ENCODE measurements around the gene SYT14.

SYT14 gene

DNA sequence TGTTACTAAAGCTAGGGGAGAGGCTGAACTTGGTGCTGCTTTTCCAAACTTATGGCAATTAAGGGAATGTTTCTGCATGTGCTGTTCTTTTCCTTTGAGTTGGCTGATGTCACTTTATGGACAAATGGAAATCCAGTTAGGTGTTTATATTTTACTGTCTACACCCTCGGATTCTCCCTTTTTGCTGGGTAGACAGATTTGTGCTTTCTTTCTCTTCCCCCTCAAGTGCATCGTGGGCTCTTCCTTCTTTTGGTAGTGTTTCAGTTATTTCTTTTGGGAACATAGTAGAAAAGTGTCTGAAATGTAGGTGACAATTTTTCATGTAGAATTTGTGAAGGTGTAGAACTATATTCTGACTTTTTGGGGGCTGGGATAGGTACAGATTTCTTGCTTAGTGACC, 22.9 kb downstream of the SYT14 start:
- Histone ChIP-seq H3K27me3 (ENCODE audit: low read length) (no peaks in the 10 kb centered on the region), H3K9me2 (replicated peaks; ENCODE audit: insufficient read depth, low read length) (no peaks in the 10 kb centered on the region), H3K79me2 (ENCODE audit: insufficient read depth, low read length) (no peaks in the 10 kb centered on the region), H3K36me3 (ENCODE audit: low read length) (no peaks in the 10 kb centered on the region), H3K27ac (ENCODE audit: low read depth, low read length) (no peak overlapping the region), H2AFZ (ENCODE audit: low read depth, low read length, severe bottlenecking) (no peak overlapping the region), H3K9me3 (ENCODE audit: insufficient read depth, low read length) (no peaks in the 10 kb centered on the region), H3K9ac (ENCODE audit: low read length) (no peak overlapping the region), H3F3A (ENCODE audit: insufficient read depth) (no peaks in the 10 kb centered on the region), H3K4me3 (ENCODE audit: insufficient read depth, low read length, poor library complexity, severe bottlenecking) (no peak overlapping the region), H4K20me1 (ENCODE audit: low read depth, low read length) (0 out of 2 replicates have a peak, but pooled peaks cover 2% of the 10 kb centered on the region), H3K4me2 (ENCODE audit: low read depth, low read length, poor library complexity, severe bottlenecking) (no peak overlapping the region)
- TF ChIP-seq, protein P1, sequence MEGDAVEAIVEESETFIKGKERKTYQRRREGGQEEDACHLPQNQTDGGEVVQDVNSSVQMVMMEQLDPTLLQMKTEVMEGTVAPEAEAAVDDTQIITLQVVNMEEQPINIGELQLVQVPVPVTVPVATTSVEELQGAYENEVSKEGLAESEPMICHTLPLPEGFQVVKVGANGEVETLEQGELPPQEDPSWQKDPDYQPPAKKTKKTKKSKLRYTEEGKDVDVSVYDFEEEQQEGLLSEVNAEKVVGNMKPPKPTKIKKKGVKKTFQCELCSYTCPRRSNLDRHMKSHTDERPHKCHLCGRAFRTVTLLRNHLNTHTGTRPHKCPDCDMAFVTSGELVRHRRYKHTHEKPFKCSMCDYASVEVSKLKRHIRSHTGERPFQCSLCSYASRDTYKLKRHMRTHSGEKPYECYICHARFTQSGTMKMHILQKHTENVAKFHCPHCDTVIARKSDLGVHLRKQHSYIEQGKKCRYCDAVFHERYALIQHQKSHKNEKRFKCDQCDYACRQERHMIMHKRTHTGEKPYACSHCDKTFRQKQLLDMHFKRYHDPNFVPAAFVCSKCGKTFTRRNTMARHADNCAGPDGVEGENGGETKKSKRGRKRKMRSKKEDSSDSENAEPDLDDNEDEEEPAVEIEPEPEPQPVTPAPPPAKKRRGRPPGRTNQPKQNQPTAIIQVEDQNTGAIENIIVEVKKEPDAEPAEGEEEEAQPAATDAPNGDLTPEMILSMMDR (IDR thresholded peaks at IDR 0.05; ENCODE audit: insufficient read depth, low read length, poor library complexity, severe bottlenecking): no peak
- no peak for TF ChIP-seq EZH2phosphoT487 (conservative IDR thresholded peaks at IDR 0.05; ENCODE audit: low read length)

DNA sequence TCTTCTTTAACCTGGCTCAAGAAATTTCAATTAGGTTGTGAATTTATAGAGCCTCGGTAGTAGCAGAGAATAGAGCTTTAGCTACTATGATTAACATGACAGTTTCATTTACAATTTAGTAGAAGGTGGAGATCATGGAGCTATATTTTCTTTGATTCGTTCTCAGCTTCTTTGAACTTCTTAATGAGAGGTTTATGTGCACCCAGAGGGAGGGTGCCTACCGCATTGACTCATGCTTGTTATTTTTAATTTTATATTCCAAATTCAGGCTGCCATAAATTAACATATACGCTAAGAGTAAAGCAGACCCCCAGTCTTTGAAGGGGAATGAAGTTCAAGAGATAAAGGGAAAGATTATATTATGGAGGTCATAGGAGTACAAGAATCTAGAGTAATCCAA, 24.4 kb downstream of the SYT14 start:
- Histone ChIP-seq H4K20me1 (ENCODE audit: low read depth, low read length) (0 out of 2 replicates have a peak, but pooled peaks cover 2% of the 10 kb centered on the region), H2AFZ (ENCODE audit: low read depth, low read length, severe bottlenecking) (no peak overlapping the region), H3K27me3 (ENCODE audit: low read length) (no peaks in the 10 kb centered on the region), H3K9me2 (replicated peaks; ENCODE audit: insufficient read depth, low read length) (no peaks in the 10 kb centered on the region), H3K9me3 (ENCODE audit: insufficient read depth, low read length) (no peaks in the 10 kb centered on the region), H3K36me3 (ENCODE audit: low read length) (no peaks in the 10 kb centered on the region), H3K4me2 (ENCODE audit: low read depth, low read length, poor library complexity, severe bottlenecking) (no peak overlapping the region), H3K79me2 (ENCODE audit: insufficient read depth, low read length) (no peaks in the 10 kb centered on the region), H3K4me3 (ENCODE audit: insufficient read depth, low read length, poor library complexity, severe bottlenecking) (no peak overlapping the region), H3F3A (ENCODE audit: insufficient read depth) (no peaks in the 10 kb centered on the region), H3K27ac (ENCODE audit: low read depth, low read length) (no peak overlapping the region), H3K9ac (ENCODE audit: low read length) (no peak overlapping the region)
- TF ChIP-seq, protein P1 (IDR thresholded peaks at IDR 0.05; ENCODE audit: insufficient read depth, low read length, poor library complexity, severe bottlenecking): no peak
- TF ChIP-seq EZH2phosphoT487 (conservative IDR thresholded peaks at IDR 0.05; ENCODE audit: low read length): no peak

DNA sequence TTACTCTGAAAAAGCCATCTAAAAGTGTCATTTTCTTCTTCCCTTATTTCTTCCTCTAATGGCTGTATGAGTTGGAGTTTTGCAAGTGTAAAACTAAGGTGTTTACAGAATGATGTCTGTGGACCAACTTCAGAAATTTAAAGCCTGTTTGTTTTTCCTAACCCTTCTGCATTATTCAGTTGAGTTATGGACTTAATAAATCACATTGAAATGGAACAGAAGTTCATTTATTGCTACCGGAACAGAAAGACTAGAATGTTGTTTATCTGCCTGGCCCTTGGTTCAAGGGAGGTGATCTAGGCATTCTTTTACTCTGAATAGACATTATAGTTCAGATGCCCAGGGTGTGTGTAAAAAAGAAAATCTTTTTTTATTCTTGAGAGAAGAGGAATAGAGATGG, 24.8 kb downstream of the SYT14 start:
- Histone ChIP-seq H4K20me1 (ENCODE audit: low read depth, low read length) (0 out of 2 replicates have a peak, but pooled peaks cover 2% of the 10 kb centered on the region), H3F3A (ENCODE audit: insufficient read depth) (no peaks in the 10 kb centered on the region), H3K36me3 (ENCODE audit: low read length) (no peaks in the 10 kb centered on the region), H3K4me3 (ENCODE audit: insufficient read depth, low read length, poor library complexity, severe bottlenecking) (no peak overlapping the region), H3K79me2 (ENCODE audit: insufficient read depth, low read length) (no peaks in the 10 kb centered on the region), H3K9me2 (replicated peaks; ENCODE audit: insufficient read depth, low read length) (no peaks in the 10 kb centered on the region), H3K27me3 (ENCODE audit: low read length) (no peaks in the 10 kb centered on the region), H2AFZ (ENCODE audit: low read depth, low read length, severe bottlenecking) (no peak overlapping the region), H3K9me3 (ENCODE audit: insufficient read depth, low read length) (no peaks in the 10 kb centered on the region), H3K4me2 (ENCODE audit: low read depth, low read length, poor library complexity, severe bottlenecking) (no peak overlapping the region), H3K9ac (ENCODE audit: low read length) (no peak overlapping the region), H3K27ac (ENCODE audit: low read depth, low read length) (no peak overlapping the region)
- TF ChIP-seq, protein P1 (IDR thresholded peaks at IDR 0.05; ENCODE audit: insufficient read depth, low read length, poor library complexity, severe bottlenecking): no peak
- no peak for TF ChIP-seq EZH2phosphoT487 (conservative IDR thresholded peaks at IDR 0.05; ENCODE audit: low read length)
